ENCODE data around the gene TTC29. TPM values are rescaled to one million over a fixed set of nuclear protein-coding genes. Genes with fewer than 3 reads are reported as not detected.

Gene TTC29
- total and polyA plus RNA-seq, 9 of the 15 experiments (the other 6 are each of a cell fraction or from before 2014, with no cell fraction given): 0.04 TPM; not detected in 8

DNA sequence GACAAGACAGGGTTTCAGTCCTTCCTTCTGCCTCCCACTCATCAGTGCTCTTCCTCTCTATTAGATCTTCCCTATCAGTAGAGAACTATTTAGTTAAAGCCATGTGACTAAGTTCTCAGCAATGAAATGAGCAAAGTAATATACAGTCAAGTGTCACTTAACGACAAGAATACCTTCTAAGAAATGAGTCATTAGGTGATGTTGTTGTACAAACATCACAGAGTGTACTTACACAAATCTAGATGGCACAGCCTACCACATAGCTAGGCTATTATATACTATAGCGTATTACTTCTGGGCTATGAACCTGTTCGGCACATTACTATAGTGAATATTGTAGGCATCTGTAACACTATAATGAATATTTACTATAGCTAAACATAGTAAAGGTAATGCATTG lies 235.7 kb downstream of the TTC29 start:
- intact Hi-C loops (cut with micrococcal nuclease) (no loop called here), in situ Hi-C loops (cut with MboI) (no loop called here)
- no peak overlapping the region for H3K27ac ChIP-seq (ENCODE audit: extremely low read depth, low read depth, low read length)
- H3K4me2 ChIP-seq (ENCODE audit: insufficient read depth, low read length): no peak overlapping the region
- ATAC-seq (no peak), DNase-seq (ENCODE audit: extremely low read depth in 1 of 4, low spot score in 3 of 4) (no peak), FAIRE-seq (no peak)
- H2AFZ ChIP-seq (ENCODE audit: low read depth, low read length): no peak overlapping the region
- CTCF ChIA-PET (ENCODE audit: low intra/inter-chr PET ratio): no interaction called here
- no peaks in the 10 kb centered on the region for H3K9me1 ChIP-seq (ENCODE audit: control insufficient read depth, insufficient read depth, low read length)
- 0% methylated on average over 3 of the region's 3 CpGs for WGBS (ENCODE audit: insufficient coverage, low coverage, missing lambda C conversion rate)
- H4K20me1 ChIP-seq (replicated peaks; ENCODE audit: control insufficient read depth, insufficient read depth, low read length): no peaks in the 10 kb centered on the region
- no TSS peak for BruUV-seq (replicated peaks)
- no peaks in the 10 kb centered on the region for H3K4me1 ChIP-seq (replicated peaks in 1 of 2; ENCODE audit: control insufficient read depth in 2 of 2, insufficient read depth in 2 of 2, low read length in 2 of 2)
- no peaks in the 10 kb centered on the region for H3K36me3 ChIP-seq (ENCODE audit: control insufficient read depth, insufficient read depth, low read length)
- no peak overlapping the region for H3K4me3 ChIP-seq
- H3K9ac ChIP-seq (ENCODE audit: insufficient read depth in 1 of 2, low read depth in 2 of 2, low read length in 2 of 2): no peak overlapping the region
- TF ChIP-seq, protein P1, sequence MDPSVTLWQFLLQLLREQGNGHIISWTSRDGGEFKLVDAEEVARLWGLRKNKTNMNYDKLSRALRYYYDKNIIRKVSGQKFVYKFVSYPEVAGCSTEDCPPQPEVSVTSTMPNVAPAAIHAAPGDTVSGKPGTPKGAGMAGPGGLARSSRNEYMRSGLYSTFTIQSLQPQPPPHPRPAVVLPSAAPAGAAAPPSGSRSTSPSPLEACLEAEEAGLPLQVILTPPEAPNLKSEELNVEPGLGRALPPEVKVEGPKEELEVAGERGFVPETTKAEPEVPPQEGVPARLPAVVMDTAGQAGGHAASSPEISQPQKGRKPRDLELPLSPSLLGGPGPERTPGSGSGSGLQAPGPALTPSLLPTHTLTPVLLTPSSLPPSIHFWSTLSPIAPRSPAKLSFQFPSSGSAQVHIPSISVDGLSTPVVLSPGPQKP (CRISPR knock-in tag; IDR thresholded peaks at IDR 0.05): no peak
- no peak for TF ChIP-seq XRCC3 (IDR thresholded peaks at IDR 0.05)
- no peak for TF ChIP-seq BRF1 (IDR thresholded peaks at IDR 0.05; ENCODE audit: borderline replicate concordance, extremely low read depth, insufficient read length)
- no peak for TF ChIP-seq SREBF2 (CRISPR knock-in tag; IDR thresholded peaks at IDR 0.05)
- TF ChIP-seq NFIC (IDR thresholded peaks at IDR 0.05): no peak
- TF ChIP-seq ZNF263 (CRISPR knock-in tag; IDR thresholded peaks at IDR 0.05; ENCODE audit: borderline replicate concordance): no peak
- TF ChIP-seq, protein P2, sequence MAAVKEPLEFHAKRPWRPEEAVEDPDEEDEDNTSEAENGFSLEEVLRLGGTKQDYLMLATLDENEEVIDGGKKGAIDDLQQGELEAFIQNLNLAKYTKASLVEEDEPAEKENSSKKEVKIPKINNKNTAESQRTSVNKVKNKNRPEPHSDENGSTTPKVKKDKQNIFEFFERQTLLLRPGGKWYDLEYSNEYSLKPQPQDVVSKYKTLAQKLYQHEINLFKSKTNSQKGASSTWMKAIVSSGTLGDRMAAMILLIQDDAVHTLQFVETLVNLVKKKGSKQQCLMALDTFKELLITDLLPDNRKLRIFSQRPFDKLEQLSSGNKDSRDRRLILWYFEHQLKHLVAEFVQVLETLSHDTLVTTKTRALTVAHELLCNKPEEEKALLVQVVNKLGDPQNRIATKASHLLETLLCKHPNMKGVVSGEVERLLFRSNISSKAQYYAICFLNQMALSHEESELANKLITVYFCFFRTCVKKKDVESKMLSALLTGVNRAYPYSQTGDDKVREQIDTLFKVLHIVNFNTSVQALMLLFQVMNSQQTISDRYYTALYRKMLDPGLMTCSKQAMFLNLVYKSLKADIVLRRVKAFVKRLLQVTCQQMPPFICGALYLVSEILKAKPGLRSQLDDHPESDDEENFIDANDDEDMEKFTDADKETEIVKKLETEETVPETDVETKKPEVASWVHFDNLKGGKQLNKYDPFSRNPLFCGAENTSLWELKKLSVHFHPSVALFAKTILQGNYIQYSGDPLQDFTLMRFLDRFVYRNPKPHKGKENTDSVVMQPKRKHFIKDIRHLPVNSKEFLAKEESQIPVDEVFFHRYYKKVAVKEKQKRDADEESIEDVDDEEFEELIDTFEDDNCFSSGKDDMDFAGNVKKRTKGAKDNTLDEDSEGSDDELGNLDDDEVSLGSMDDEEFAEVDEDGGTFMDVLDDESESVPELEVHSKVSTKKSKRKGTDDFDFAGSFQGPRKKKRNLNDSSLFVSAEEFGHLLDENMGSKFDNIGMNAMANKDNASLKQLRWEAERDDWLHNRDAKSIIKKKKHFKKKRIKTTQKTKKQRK (IDR thresholded peaks at IDR 0.05; ENCODE audit: borderline replicate concordance, low read depth, low read length): no peak
- TF ChIP-seq, protein P3, sequence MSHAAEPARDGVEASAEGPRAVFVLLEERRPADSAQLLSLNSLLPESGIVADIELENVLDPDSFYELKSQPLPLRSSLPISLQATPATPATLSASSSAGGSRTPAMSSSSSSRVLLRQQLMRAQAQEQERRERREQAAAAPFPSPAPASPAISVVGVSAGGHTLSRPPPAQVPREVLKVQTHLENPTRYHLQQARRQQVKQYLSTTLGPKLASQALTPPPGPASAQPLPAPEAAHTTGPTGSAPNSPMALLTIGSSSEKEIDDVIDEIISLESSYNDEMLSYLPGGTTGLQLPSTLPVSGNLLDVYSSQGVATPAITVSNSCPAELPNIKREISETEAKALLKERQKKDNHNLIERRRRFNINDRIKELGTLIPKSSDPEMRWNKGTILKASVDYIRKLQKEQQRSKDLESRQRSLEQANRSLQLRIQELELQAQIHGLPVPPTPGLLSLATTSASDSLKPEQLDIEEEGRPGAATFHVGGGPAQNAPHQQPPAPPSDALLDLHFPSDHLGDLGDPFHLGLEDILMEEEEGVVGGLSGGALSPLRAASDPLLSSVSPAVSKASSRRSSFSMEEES (CRISPR knock-in tag; IDR thresholded peaks at IDR 0.05): no peak
- TF ChIP-seq, protein P4, sequence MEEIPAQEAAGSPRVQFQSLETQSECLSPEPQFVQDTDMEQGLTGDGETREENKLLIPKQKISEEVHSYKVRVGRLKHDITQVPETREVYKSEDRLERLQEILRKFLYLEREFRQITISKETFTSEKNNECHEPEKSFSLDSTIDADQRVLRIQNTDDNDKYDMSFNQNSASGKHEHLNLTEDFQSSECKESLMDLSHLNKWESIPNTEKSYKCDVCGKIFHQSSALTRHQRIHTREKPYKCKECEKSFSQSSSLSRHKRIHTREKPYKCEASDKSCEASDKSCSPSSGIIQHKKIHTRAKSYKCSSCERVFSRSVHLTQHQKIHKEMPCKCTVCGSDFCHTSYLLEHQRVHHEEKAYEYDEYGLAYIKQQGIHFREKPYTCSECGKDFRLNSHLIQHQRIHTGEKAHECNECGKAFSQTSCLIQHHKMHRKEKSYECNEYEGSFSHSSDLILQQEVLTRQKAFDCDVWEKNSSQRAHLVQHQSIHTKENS (CRISPR knock-in tag; IDR thresholded peaks at IDR 0.05): no peak
- TF ChIP-seq, protein P5, sequence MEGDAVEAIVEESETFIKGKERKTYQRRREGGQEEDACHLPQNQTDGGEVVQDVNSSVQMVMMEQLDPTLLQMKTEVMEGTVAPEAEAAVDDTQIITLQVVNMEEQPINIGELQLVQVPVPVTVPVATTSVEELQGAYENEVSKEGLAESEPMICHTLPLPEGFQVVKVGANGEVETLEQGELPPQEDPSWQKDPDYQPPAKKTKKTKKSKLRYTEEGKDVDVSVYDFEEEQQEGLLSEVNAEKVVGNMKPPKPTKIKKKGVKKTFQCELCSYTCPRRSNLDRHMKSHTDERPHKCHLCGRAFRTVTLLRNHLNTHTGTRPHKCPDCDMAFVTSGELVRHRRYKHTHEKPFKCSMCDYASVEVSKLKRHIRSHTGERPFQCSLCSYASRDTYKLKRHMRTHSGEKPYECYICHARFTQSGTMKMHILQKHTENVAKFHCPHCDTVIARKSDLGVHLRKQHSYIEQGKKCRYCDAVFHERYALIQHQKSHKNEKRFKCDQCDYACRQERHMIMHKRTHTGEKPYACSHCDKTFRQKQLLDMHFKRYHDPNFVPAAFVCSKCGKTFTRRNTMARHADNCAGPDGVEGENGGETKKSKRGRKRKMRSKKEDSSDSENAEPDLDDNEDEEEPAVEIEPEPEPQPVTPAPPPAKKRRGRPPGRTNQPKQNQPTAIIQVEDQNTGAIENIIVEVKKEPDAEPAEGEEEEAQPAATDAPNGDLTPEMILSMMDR (IDR thresholded peaks at IDR 0.05 in 2 of 3, conservative IDR thresholded peaks at IDR 0.05 in 1 of 3; ENCODE audit: insufficient read depth in 2 of 3, low read depth in 1 of 3, low read length in 3 of 3): no peak
- no peaks in the 10 kb centered on the region for H3K79me2 ChIP-seq (ENCODE audit: control insufficient read depth, insufficient read depth, low read length)
- H3K27me3 ChIP-seq (ENCODE audit: control insufficient read depth in 2 of 2, insufficient read depth in 2 of 2, low read length in 2 of 2): no peaks in the 10 kb centered on the region
- H3K9me3 ChIP-seq (replicated peaks; ENCODE audit: control insufficient read depth, insufficient read depth, low read depth, low read length): no peaks in the 10 kb centered on the region
- POLR2A ChIA-PET: no interaction called here
